HEK293 (cell line): Measurements from ENCODE around the gene IQSEC1.

Source experiments
- IKZF3 ChIP-seq: fragments of 450-650 bp; IDR thresholded peaks from 2 replicates; pipeline ENCODE4 v1.5.0; 2018; ENCODE audit warnings: missing biosample characterization, mild to moderate bottlenecking, missing genetic modification characterization, moderate library complexity
- KLF1 ChIP-seq: fragments of 450-650 bp; formaldehyde crosslinking; IDR thresholded peaks from 2 replicates; pipeline ENCODE4 v1.5.1; 2016; ENCODE audit warnings: missing biosample characterization, missing genetic modification characterization
- KLF17 ChIP-seq: fragments of 450-650 bp; formaldehyde crosslinking; IDR thresholded peaks from 2 replicates; pipeline ENCODE4 v1.5.1; 2016; ENCODE audit warnings: missing biosample characterization, missing genetic modification characterization
- MEIS1 ChIP-seq: sonication (generic); formaldehyde crosslinking; IDR thresholded peaks from 2 replicates; pipeline ENCODE4 v1.8.1; 2022; ENCODE audit warnings: missing genetic modification reagents, mild to moderate bottlenecking, borderline replicate concordance
- MYNN ChIP-seq: fragments of 450-650 bp; formaldehyde crosslinking; IDR thresholded peaks from 2 replicates; pipeline ENCODE4 v1.5.1; 2016; ENCODE audit warnings: missing biosample characterization, missing genetic modification characterization, borderline replicate concordance
- PRDM10 ChIP-seq: fragments of 450-650 bp; formaldehyde crosslinking; IDR thresholded peaks from 2 replicates; pipeline ENCODE4 v1.5.1; 2016; ENCODE audit warnings: missing biosample characterization, missing genetic modification characterization
- SP2 ChIP-seq: fragments of 450-650 bp; formaldehyde crosslinking; IDR thresholded peaks from 2 replicates; pipeline ENCODE4 v1.5.1; 2016; ENCODE audit warnings: missing biosample characterization, missing genetic modification characterization
- SP3 ChIP-seq: fragments of 450-650 bp; formaldehyde crosslinking; IDR thresholded peaks from 2 replicates; pipeline ENCODE4 v1.5.1; 2016; ENCODE audit warnings: missing biosample characterization, missing genetic modification characterization
- ZBTB1 ChIP-seq: fragments of 450-650 bp; formaldehyde crosslinking; IDR thresholded peaks from 2 replicates; pipeline ENCODE4 v1.5.1; 2016; ENCODE audit warnings: missing biosample characterization, missing genetic modification characterization
- ZBTB20 ChIP-seq: fragments of 450-650 bp; formaldehyde crosslinking; IDR thresholded peaks from 2 replicates; pipeline ENCODE4 v1.5.1; 2016; ENCODE audit warnings: missing biosample characterization, missing genetic modification characterization
- ZFP37 ChIP-seq: fragments of 450-650 bp; formaldehyde crosslinking; IDR thresholded peaks from 2 replicates; pipeline ENCODE4 v1.5.1; 2016; ENCODE audit warnings: missing biosample characterization, missing genetic modification characterization
- ZNF146 ChIP-seq: fragments of 450-650 bp; formaldehyde crosslinking; IDR thresholded peaks from 2 replicates; pipeline ENCODE4 v1.5.1; 2016; ENCODE audit warnings: missing biosample characterization, missing genetic modification characterization
- ZNF174 ChIP-seq: fragments of 450-650 bp; formaldehyde crosslinking; IDR thresholded peaks from 2 replicates; pipeline ENCODE4 v1.5.0; 2017; ENCODE audit warnings: missing biosample characterization, mild to moderate bottlenecking, missing genetic modification characterization
- ZNF274 ChIP-seq, 2 experiments: fragments of 200-500 bp in 1 of 2; fragments of 450-650 bp in 1 of 2; sonication (Bioruptor generic) in 1 of 2; formaldehyde crosslinking in 1 of 2; IDR thresholded peaks; 2 replicates each; pipeline versions ENCODE4 v1.5.1 to v1.6.1; 2014 to 2016; ENCODE audit warnings: borderline replicate concordance in 1 of 2, inconsistent platforms in 1 of 2, low read length in 1 of 2, missing biosample characterization in 1 of 2, missing genetic modification characterization in 1 of 2
- ZNF335 ChIP-seq: fragments of 450-650 bp; formaldehyde crosslinking; conservative IDR thresholded peaks from 2 replicates; pipeline ENCODE4 v1.5.1; 2016; ENCODE audit warnings: missing biosample characterization, missing genetic modification characterization
- ZNF394 ChIP-seq: fragments of 450-650 bp; formaldehyde crosslinking; IDR thresholded peaks from 2 replicates; pipeline ENCODE4 v1.5.1; 2016; ENCODE audit warnings: missing biosample characterization, missing genetic modification characterization, mild to moderate bottlenecking, moderate library complexity, borderline replicate concordance
- ZNF404 ChIP-seq: fragments of 450-650 bp; formaldehyde crosslinking; IDR thresholded peaks from 2 replicates; pipeline ENCODE4 v1.5.1; 2017; ENCODE audit warnings: missing biosample characterization, missing genetic modification characterization
- ZNF501 ChIP-seq: fragments of 450-650 bp; formaldehyde crosslinking; IDR thresholded peaks from 2 replicates; pipeline ENCODE4 v1.5.1; 2016; ENCODE audit warnings: missing biosample characterization, missing genetic modification characterization
- ZNF600 ChIP-seq: fragments of 450-650 bp; formaldehyde crosslinking; IDR thresholded peaks from 2 replicates; pipeline ENCODE4 v1.5.1; 2016; ENCODE audit warnings: missing biosample characterization, missing genetic modification characterization
- ZNF768 ChIP-seq: fragments of 450-650 bp; formaldehyde crosslinking; IDR thresholded peaks from 2 replicates; pipeline ENCODE4 v1.5.1; 2018; ENCODE audit warnings: missing biosample characterization, mild to moderate bottlenecking, missing genetic modification characterization
- TF ChIP-seq, protein P1 (sequence below): fragments of 450-650 bp; formaldehyde crosslinking; IDR thresholded peaks from 2 replicates; pipeline ENCODE4 v1.5.1; 2016; ENCODE audit warnings: missing biosample characterization, missing genetic modification characterization
- TF ChIP-seq, protein P2 (sequence below): IDR thresholded peaks from 2 replicates; pipeline ENCODE4 v1.6.1; 2011; ENCODE audit warnings: mild to moderate bottlenecking, low read depth, low read length, borderline replicate concordance
- TF ChIP-seq, protein P3 (sequence below): fragments of 450-650 bp; formaldehyde crosslinking; IDR thresholded peaks from 2 replicates; pipeline ENCODE4 v1.5.1; 2016; ENCODE audit warnings: missing biosample characterization, missing genetic modification characterization
- TF ChIP-seq, protein P4 (sequence below): fragments of 450-650 bp; formaldehyde crosslinking; conservative IDR thresholded peaks from 2 replicates; pipeline ENCODE4 v1.5.1; 2016; ENCODE audit warnings: low read depth, missing biosample characterization, missing genetic modification characterization

Gene IQSEC1

DNA sequence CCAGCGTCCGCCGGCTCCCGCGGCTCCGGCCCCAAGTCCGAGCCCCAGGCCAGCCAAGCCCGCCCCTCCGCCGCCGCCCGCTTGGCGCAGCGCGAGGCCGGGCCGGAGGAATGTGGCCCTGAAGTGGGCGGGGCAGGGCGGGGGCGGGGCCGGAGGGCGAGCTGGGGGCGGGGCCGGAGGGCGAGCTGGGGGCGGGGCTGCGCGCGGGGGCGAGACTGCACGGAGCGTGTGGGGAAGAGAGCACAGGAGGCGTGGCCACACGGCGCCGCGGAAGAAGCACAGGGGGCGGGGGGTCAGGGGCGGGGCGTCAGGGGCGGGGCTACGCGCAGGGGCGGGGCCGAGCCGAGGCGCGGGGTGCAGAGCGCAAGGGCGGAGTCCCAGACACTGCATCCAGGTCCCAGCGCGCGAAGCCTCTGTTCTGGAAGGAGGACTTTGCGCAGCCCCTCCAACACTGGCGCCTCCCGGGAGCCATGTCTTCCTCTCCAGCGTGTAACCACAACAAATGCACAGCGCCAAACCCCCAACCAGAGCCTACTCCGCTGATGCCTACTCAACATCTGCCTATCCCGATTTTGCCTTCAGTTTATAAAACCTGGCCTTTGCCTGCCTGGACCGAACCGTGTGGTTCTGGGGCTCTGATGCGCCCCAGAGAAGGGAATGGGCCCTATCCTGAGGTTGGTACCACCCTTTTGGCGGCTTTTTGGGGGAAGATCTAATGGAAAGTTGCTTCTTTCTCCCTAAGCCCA lies 105.5 kb downstream of the IQSEC1 start (continued):
- TF ChIP-seq ZNF146 (tag by site-specific recombination) (no peak), MYNN (no peak), ZBTB20 (tag by site-specific recombination) (peak; percentile 33; the same call in 1 of the 2 replicates), ZFP37 (tag by site-specific recombination) (no peak), ZNF501 (tag by site-specific recombination) (no peak), IKZF3 (peak; percentile 40), SP3 (peak; percentile 62), ZNF394 (tag by site-specific recombination) (no peak), MEIS1 (CRISPR knock-in tag) (no peak), ZNF600 (peak; percentile 99), ZNF768 (tag by site-specific recombination) (peak; percentile 37; the same call in 1 of the 2 replicates), KLF1 (tag by site-specific recombination) (peak; percentile 32; the same call in 1 of the 2 replicates), SP2 (peak; percentile 40; the same call in 1 of the 2 replicates), ZNF174 (tag by site-specific recombination) (no peak), PRDM10 (peak; percentile 74), ZNF274 (IDR thresholded peaks at IDR 0.05; ENCODE audit: low read length) (no peak), ZNF274 (tag by site-specific recombination; IDR thresholded peaks at IDR 0.05; ENCODE audit: borderline replicate concordance) (no peak), ZNF404 (no peak), ZBTB1 (tag by site-specific recombination) (no peak), ZNF335 (tag by site-specific recombination) (peak; percentile 26; the same call in 1 of the 2 replicates), KLF17 (tag by site-specific recombination) (no peak)
- TF ChIP-seq, protein P1, sequence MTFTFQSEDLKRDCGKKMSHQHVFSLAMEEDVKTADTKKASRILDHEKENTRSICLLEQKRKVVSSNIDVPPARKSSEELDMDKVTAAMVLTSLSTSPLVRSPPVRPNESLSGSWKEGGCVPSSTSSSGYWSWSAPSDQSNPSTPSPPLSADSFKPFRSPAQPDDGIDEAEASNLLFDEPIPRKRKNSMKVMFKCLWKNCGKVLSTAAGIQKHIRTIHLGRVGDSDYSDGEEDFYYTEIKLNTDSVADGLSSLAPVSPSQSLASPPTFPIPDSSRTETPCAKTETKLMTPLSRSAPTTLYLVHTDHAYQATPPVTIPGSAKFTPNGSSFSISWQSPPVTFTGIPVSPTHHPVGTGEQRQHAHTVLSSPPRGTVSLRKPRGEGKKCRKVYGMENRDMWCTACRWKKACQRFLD (tag by site-specific recombination) = no peak
- TF ChIP-seq, protein P2, sequence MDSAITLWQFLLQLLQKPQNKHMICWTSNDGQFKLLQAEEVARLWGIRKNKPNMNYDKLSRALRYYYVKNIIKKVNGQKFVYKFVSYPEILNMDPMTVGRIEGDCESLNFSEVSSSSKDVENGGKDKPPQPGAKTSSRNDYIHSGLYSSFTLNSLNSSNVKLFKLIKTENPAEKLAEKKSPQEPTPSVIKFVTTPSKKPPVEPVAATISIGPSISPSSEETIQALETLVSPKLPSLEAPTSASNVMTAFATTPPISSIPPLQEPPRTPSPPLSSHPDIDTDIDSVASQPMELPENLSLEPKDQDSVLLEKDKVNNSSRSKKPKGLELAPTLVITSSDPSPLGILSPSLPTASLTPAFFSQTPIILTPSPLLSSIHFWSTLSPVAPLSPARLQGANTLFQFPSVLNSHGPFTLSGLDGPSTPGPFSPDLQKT = no peak
- TF ChIP-seq, protein P3, sequence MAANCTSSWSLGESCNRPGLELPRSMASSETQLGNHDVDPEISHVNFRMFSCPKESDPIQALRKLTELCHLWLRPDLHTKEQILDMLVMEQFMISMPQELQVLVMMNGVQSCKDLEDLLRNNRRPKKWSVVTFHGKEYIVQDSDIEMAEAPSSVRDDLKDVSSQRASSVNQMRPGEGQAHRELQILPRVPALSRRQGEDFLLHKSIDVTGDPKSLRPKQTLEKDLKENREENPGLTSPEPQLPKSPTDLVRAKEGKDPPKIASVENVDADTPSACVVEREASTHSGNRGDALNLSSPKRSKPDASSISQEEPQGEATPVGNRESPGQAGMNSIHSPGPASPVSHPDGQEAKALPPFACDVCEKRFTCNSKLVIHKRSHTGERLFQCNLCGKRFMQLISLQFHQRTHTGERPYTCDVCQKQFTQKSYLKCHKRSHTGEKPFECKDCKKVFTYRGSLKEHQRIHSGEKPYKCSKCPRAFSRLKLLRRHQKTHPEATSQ (tag by site-specific recombination) = no peak
- TF ChIP-seq, protein P4, sequence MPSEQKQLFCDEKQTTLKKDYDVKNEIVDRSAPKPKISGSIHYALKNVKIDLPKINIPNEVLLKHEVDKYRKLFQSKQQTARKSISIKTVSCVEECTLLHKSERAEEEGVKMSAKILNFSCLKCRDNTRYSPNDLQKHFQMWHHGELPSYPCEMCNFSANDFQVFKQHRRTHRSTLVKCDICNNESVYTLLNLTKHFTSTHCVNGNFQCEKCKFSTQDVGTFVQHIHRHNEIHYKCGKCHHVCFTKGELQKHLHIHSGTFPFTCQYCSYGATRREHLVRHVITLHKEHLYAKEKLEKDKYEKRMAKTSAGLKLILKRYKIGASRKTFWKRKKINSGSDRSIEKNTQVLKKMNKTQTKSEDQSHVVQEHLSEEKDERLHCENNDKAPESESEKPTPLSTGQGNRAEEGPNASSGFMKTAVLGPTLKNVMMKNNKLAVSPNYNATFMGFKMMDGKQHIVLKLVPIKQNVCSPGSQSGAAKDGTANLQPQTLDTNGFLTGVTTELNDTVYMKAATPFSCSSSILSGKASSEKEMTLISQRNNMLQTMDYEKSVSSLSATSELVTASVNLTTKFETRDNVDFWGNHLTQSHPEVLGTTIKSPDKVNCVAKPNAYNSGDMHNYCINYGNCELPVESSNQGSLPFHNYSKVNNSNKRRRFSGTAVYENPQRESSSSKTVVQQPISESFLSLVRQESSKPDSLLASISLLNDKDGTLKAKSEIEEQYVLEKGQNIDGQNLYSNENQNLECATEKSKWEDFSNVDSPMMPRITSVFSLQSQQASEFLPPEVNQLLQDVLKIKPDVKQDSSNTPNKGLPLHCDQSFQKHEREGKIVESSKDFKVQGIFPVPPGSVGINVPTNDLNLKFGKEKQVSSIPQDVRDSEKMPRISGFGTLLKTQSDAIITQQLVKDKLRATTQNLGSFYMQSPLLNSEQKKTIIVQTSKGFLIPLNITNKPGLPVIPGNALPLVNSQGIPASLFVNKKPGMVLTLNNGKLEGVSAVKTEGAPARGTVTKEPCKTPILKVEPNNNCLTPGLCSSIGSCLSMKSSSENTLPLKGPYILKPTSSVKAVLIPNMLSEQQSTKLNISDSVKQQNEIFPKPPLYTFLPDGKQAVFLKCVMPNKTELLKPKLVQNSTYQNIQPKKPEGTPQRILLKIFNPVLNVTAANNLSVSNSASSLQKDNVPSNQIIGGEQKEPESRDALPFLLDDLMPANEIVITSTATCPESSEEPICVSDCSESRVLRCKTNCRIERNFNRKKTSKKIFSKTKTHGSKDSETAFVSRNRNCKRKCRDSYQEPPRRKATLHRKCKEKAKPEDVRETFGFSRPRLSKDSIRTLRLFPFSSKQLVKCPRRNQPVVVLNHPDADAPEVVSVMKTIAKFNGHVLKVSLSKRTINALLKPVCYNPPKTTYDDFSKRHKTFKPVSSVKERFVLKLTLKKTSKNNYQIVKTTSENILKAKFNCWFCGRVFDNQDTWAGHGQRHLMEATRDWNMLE = no peak
